Fibroblast of mammary gland (primary cell): ENCODE data around the gene ATOX1.

ENCODE experiments used
- DNase-seq: peaks from one replicate; pipeline ENCODE4 v3.0.0-alpha.2; 2010; ENCODE audit warnings: low read depth
- H3K4me3 ChIP-seq: 2 replicates; pipeline ENCODE4 v1.5.1; 2011; ENCODE audit warnings: low read depth, mild to moderate bottlenecking, low read length, moderate library complexity; ENCODE audit not compliant: control insufficient read depth
- CTCF ChIP-seq: conservative IDR thresholded peaks from 2 replicates; pipeline ENCODE4 v1.5.1; 2011; ENCODE audit warnings: low read depth, low read length, inconsistent platforms; ENCODE audit not compliant: control insufficient read depth, insufficient read depth

ATOX1 gene

GRCh38 chr5:151722546-151722945, 35.9 kb downstream of the ATOX1 start:
- H3K4me3 ChIP-seq = no peak overlapping the region
- DNase-seq = no peak
- TF ChIP-seq CTCF = no peak

GRCh38 chr5:151721812-151722391, 36.5 kb downstream of the ATOX1 start:
- no peak overlapping the region for H3K4me3 ChIP-seq
- no peak for DNase-seq
- TF ChIP-seq CTCF = no peak

DNA sequence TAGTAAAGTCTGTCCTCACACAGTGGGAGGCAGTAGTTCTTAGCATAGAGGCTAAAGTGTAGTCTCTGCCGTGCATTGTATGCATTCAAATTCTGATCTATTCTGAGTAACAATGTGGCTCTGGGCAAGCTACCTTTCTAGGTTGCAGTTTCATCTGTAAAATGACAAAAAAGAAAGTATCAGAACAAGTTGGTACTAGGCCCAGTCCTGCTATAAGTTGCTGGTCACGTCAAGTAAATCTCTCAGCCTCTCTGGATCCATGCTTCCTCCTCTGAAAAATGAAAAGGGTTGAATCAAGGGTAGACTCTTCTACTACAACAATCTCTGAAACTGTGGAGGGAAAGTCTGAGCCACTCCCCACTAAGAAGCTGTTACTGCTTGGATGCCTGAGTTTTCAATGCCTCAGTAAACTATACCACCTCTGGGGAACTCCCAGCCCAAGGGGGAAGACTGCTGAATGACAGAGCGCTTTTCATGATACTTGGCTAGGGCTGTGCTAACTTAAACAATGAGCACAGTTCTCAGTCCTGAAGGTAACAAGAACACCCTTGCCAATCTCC, 37.3 kb downstream of the ATOX1 start:
- no peak for TF ChIP-seq CTCF
- DNase-seq = no peak

GRCh38 chr5:151720215-151720614, 38.2 kb downstream of the ATOX1 start:
- TF ChIP-seq CTCF = no peak
- no peak for DNase-seq
- H3K4me3 ChIP-seq = no peak overlapping the region

More for the DNA sequence above, 37.3 kb downstream of the ATOX1 start:
- no peak overlapping the region for H3K4me3 ChIP-seq

GRCh38 chr5:151719228-151720000, 39.0 kb downstream of the ATOX1 start:
- DNase-seq = peak; percentile 73

GRCh38 chr5:151718646-151719045, 39.8 kb downstream of the ATOX1 start:
- no peak overlapping the region for H3K4me3 ChIP-seq
- TF ChIP-seq CTCF = no peak
- peak; percentile 56 for DNase-seq

More at GRCh38 chr5:151719228-151720000, 39.0 kb downstream of the ATOX1 start:
- no peak overlapping the region for H3K4me3 ChIP-seq
- TF ChIP-seq CTCF = peak; percentile 71
